Natural killer cell (primary cell): ENCODE results near the gene SIX5. TPM values are rescaled to one million over a fixed set of nuclear protein-coding genes. Genes with fewer than 3 reads are reported as not detected.

Source experiments
- ATAC-seq, 3 donors: fragments of 150-1000 bp in 2 of 3; fragments of 200-7000 bp in 1 of 3; cut with Tn5 transposase; 1 replicate in 1 of 3; 2 replicates in 2 of 3; pipeline ENCODE4 v1.10.0; 2021; ENCODE audit warnings: mild to moderate bottlenecking in 2 of 3, moderate library complexity in 2 of 3
- DNase-seq, 2 donors: peaks; one replicate each; pipeline versions ENCODE4 v3.0.0 to v3.0.0-alpha.2; 2013 to 2021; ENCODE audit warnings: mixed read lengths in 1 of 2
- H3K27ac ChIP-seq: one replicate; pipeline ENCODE4 v1.5.1; 2013; ENCODE audit warnings: mild to moderate bottlenecking, low read length
- H3K27me3 ChIP-seq: one replicate; pipeline ENCODE4 v1.6.1; 2013; ENCODE audit warnings: low read length; ENCODE audit not compliant: control insufficient read depth, insufficient read depth
- H3K36me3 ChIP-seq: one replicate; pipeline ENCODE4 v1.6.1; 2013; ENCODE audit warnings: low read length; ENCODE audit not compliant: control insufficient read depth, insufficient read depth
- H3K4me1 ChIP-seq: one replicate; pipeline ENCODE4 v1.6.1; 2013; ENCODE audit warnings: low read length; ENCODE audit not compliant: control insufficient read depth, insufficient read depth
- H3K4me3 ChIP-seq: one replicate; pipeline ENCODE4 v1.5.1; 2013; ENCODE audit warnings: low read length
- H3K9me3 ChIP-seq: one replicate; pipeline ENCODE4 v1.6.1; 2013; ENCODE audit warnings: low read length; ENCODE audit not compliant: control insufficient read depth, insufficient read depth
- H3K27ac Mint-ChIP-seq, 2 donors: one replicate each; pipeline ENCODE4 v1.8.0; 2022; ENCODE audit warnings: mild to moderate bottlenecking in 2 of 2, mixed read lengths in 2 of 2, moderate library complexity in 1 of 2
- H3K27me3 Mint-ChIP-seq, 2 donors: one replicate each; pipeline ENCODE4 v1.8.0; 2022; ENCODE audit warnings: low read depth in 2 of 2, mixed read lengths in 2 of 2
- H3K36me3 Mint-ChIP-seq: one replicate; pipeline ENCODE4 v1.8.0; 2022; ENCODE audit warnings: mixed read lengths
- H3K4me1 Mint-ChIP-seq, 2 donors: one replicate each; pipeline ENCODE4 v1.8.0; 2022; ENCODE audit warnings: mixed read lengths in 2 of 2
- H3K4me3 Mint-ChIP-seq: one replicate; pipeline ENCODE4 v1.8.0; 2022; ENCODE audit warnings: mild to moderate bottlenecking, moderate library complexity, mixed read lengths
- H3K9me3 Mint-ChIP-seq, 2 donors: one replicate each; pipeline ENCODE4 v1.8.0; 2022; ENCODE audit warnings: mixed read lengths in 2 of 2
- WGBS: methylation state at CpG from one replicate; pipeline ENCODE4 v1.1.7; 2013; ENCODE audit warnings: missing lambda C conversion rate; ENCODE audit not compliant: insufficient coverage; 5-methylcytosine and 5-hydroxymethylcytosine counted together
- intact Hi-C: fragments of 100-400 bp; cut with micrococcal nuclease; formaldehyde crosslinking; loops from one replicate; pipeline ENCODE4 v1.14.2; 2022
- total RNA-seq, 4 donors: library from RNA; stranded (reverse); fragments of 120-200 nt in 1 of 4; gene quantifications; one replicate each; pipeline versions ENCODE4 v1.2.3 to v1.2.4, GENCODE V29; 2013 to 2022
- TF ChIP-seq, protein P1 (sequence below): fragments of 200-600 bp; IDR thresholded peaks from one replicate; pipeline ENCODE4 v1.8.0; 2022; ENCODE audit warnings: antibody characterized with exemption

SIX5 gene
- total RNA-seq, 3 donors from 2014 or later (not counting 1 experiment from before 2014, with no cell fraction given): 2.1 to 3.3 (median 3.1) TPM

- Mint-ChIP-seq H3K9me3 (no peaks in the 10 kb centered on the region), H3K4me3 (no peak overlapping the region), H3K4me1 (no peaks in the 10 kb centered on the region), H3K36me3 (no peaks in the 10 kb centered on the region), H3K27ac (no peak overlapping the region), H3K27me3 (peaks cover 4 to 8% of the 10 kb centered on the region in 2 donors)
- intact Hi-C loops: no loop called here
- H3K27ac ChIP-seq: no peak overlapping the region
- H3K27me3 ChIP-seq: no peaks in the 10 kb centered on the region
- no peak overlapping the region for H3K4me3 ChIP-seq
- H3K36me3 ChIP-seq: no peaks in the 10 kb centered on the region
- WGBS: 87% methylated on average over 10 of the region's 10 CpGs
- no peak for DNase-seq
- H3K9me3 ChIP-seq: no peaks in the 10 kb centered on the region
- ATAC-seq: no peak
- H3K4me1 ChIP-seq: no peaks in the 10 kb centered on the region
- TF ChIP-seq, protein P1, sequence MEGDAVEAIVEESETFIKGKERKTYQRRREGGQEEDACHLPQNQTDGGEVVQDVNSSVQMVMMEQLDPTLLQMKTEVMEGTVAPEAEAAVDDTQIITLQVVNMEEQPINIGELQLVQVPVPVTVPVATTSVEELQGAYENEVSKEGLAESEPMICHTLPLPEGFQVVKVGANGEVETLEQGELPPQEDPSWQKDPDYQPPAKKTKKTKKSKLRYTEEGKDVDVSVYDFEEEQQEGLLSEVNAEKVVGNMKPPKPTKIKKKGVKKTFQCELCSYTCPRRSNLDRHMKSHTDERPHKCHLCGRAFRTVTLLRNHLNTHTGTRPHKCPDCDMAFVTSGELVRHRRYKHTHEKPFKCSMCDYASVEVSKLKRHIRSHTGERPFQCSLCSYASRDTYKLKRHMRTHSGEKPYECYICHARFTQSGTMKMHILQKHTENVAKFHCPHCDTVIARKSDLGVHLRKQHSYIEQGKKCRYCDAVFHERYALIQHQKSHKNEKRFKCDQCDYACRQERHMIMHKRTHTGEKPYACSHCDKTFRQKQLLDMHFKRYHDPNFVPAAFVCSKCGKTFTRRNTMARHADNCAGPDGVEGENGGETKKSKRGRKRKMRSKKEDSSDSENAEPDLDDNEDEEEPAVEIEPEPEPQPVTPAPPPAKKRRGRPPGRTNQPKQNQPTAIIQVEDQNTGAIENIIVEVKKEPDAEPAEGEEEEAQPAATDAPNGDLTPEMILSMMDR: no peak
Measured at GRCh38 chr19:45739498-45740439, 29.3 kb downstream of the SIX5 start.

- intact Hi-C loops: no loop called here
- TF ChIP-seq, protein P1: no peak
- Mint-ChIP-seq H3K4me3 (peak within 1 kb of the TSS; percentile 13), H3K27ac (no peak within 1 kb of the TSS), H3K27me3 (no peaks in the 10 kb centered on the region), H3K9me3 (no peaks in the 10 kb centered on the region), H3K4me1 (peaks cover 20 to 23% of the 10 kb centered on the region in 2 donors), H3K36me3 (no peaks in the 10 kb centered on the region)
- Histone ChIP-seq H3K4me3 (no peak within 1 kb of the TSS), H3K27me3 (no peaks in the 10 kb centered on the region), H3K36me3 (no peaks in the 10 kb centered on the region), H3K27ac (no peak within 1 kb of the TSS), H3K4me1 (peaks cover 20% of the 10 kb centered on the region), H3K9me3 (no peaks in the 10 kb centered on the region)
- DNase-seq (no peak), ATAC-seq (no peak)
- WGBS: 94% methylated on average over 59 of the region's 59 CpGs
Measured at GRCh38 chr19:45733160-45733810, 35.8 kb downstream of the SIX5 start, which contains the start of gene MEIOSIN. MEIOSIN (plus strand) TSS chr19:45733439; CDS start chr19:45735377, 1,938 bp downstream.

GRCh38 chr19:45730368-45731288 is 38.4 kb downstream of the SIX5 start, which contains the start of gene FBXO46:
FBXO46 (minus strand) TSS chr19:45730896; CDS start chr19:45713495, 17,401 bp downstream.
- DNase-seq (peak; percentile 81 to 97), ATAC-seq (peak; percentile 99 to 100 (median 99))
- Mint-ChIP-seq H3K4me1 (peaks cover 25 to 34% of the 10 kb centered on the region in 2 donors), H3K36me3 (no peaks in the 10 kb centered on the region), H3K9me3 (no peaks in the 10 kb centered on the region), H3K4me3 (peak within 1 kb of the TSS; percentile 95), H3K27ac (peak within 1 kb of the TSS; percentile 90 to 97), H3K27me3 (no peaks in the 10 kb centered on the region)
- TF ChIP-seq, protein P1: no peak
- Histone ChIP-seq H3K4me3 (peak within 1 kb of the TSS; percentile 84), H3K9me3 (no peaks in the 10 kb centered on the region), H3K27ac (peak within 1 kb of the TSS; percentile 79), H3K36me3 (no peaks in the 10 kb centered on the region), H3K4me1 (peaks cover 20% of the 10 kb centered on the region), H3K27me3 (no peaks in the 10 kb centered on the region)
- intact Hi-C loops: loop anchor here (1.0 to 2.0 kb wide), 2 partner anchors 13 to 38 kb away; partner anchors contain the start of gene QPCTL
- WGBS: 1% methylated on average over 48 of the region's 48 CpGs
